HG03159 (cell line): ENCODE measurements around the gene PXK.

Source experiments
- ATAC-seq: cut with Tn5 transposase; IDR thresholded peaks from one replicate; pipeline ENCODE4 v1.9.1; 2021; ENCODE audit warnings: mild to moderate bottlenecking, moderate library complexity; ENCODE audit not compliant: unreplicated experiment

The PXK gene

GRCh38 chr3:58459160-58459559 lies 126.5 kb downstream of the PXK start:
- no peak for ATAC-seq

GRCh38 chr3:58462829-58463180 lies 130.1 kb downstream of the PXK start:
- no peak for ATAC-seq

- ATAC-seq, result peak; percentile 70
Observed at GRCh38 chr3:58463181-58463941, 130.7 kb downstream of the PXK start.

- no peak for ATAC-seq
Observed at GRCh38 chr3:58463942-58464271, 131.2 kb downstream of the PXK start.

- ATAC-seq, result no peak
Observed at GRCh38 chr3:58464866-58465265, 132.2 kb downstream of the PXK start.

- ATAC-seq, result no peak
Observed at GRCh38 chr3:58466899-58467563, 134.3 kb downstream of the PXK start.

GRCh38 chr3:58469096-58469495 lies 136.4 kb downstream of the PXK start:
- no peak for ATAC-seq

GRCh38 chr3:58470363-58471024 lies 137.8 kb downstream of the PXK start:
- no peak for ATAC-seq

GRCh38 chr3:58471025-58471887 lies 138.6 kb downstream of the PXK start:
- ATAC-seq, result no peak

- ATAC-seq, result no peak
Observed at GRCh38 chr3:58473275-58473674, 140.6 kb downstream of the PXK start.

GRCh38 chr3:58474348-58474911 lies 141.7 kb downstream of the PXK start:
- no peak for ATAC-seq

- no peak for ATAC-seq
Observed at GRCh38 chr3:58474967-58475578, 142.4 kb downstream of the PXK start.
